ENCODE data around the gene A2M.

Gene A2M

GRCh38 chr12:9049520-9050133 is 66.1 kb downstream of the A2M start:
- in situ Hi-C loops (cut with MboI; ENCODE audit: low sequenced_read_pairs): loop anchor here (25.0 kb wide), 1 partner anchor 362 kb away; the partner anchor contains the start of gene RIMKLB

GRCh38 chr12:9048930-9049329 is 66.8 kb downstream of the A2M start:
- in situ Hi-C loops (cut with MboI; ENCODE audit: low sequenced_read_pairs): loop anchor here (25.0 kb wide), 1 partner anchor 362 kb away; the partner anchor contains the start of gene RIMKLB

- in situ Hi-C loops (cut with MboI; ENCODE audit: low sequenced_read_pairs): loop anchor here (25.0 kb wide), 1 partner anchor 360 kb away; the partner anchor contains the start of gene RIMKLB
These were observed 68.6 kb downstream of the A2M start for GRCh38 chr12:9047105-9047504.

GRCh38 chr12:9043766-9044165 is 72.0 kb downstream of the A2M start:
- in situ Hi-C loops (cut with MboI; ENCODE audit: low sequenced_read_pairs): loop anchor here (25.0 kb wide), 1 partner anchor 356 kb away; the partner anchor contains the start of gene RIMKLB

- in situ Hi-C loops (cut with MboI; ENCODE audit: low sequenced_read_pairs): loop anchor here (25.0 kb wide), 1 partner anchor 354 kb away; the partner anchor contains the start of gene RIMKLB
These were observed 74.4 kb downstream of the A2M start for GRCh38 chr12:9041321-9041720.

- in situ Hi-C loops (cut with MboI; ENCODE audit: low sequenced_read_pairs): loop anchor here (25.0 kb wide), 1 partner anchor 353 kb away; the partner anchor contains the start of gene RIMKLB
These were observed 75.1 kb downstream of the A2M start for GRCh38 chr12:9040484-9041186.

GRCh38 chr12:9039397-9039977 is 76.2 kb downstream of the A2M start:
- in situ Hi-C loops (cut with MboI; ENCODE audit: low sequenced_read_pairs): loop anchor here (25.0 kb wide), 1 partner anchor 352 kb away; the partner anchor contains the start of gene RIMKLB

GRCh38 chr12:9037431-9037830 is 78.3 kb downstream of the A2M start:
- in situ Hi-C loops (cut with MboI; ENCODE audit: low sequenced_read_pairs): loop anchor here (25.0 kb wide), 1 partner anchor 350 kb away; the partner anchor contains the start of gene RIMKLB

- in situ Hi-C loops (cut with MboI; ENCODE audit: low sequenced_read_pairs): loop anchor here (25.0 kb wide), 1 partner anchor 349 kb away; the partner anchor contains the start of gene RIMKLB
These were observed 79.5 kb downstream of the A2M start for GRCh38 chr12:9036227-9036626.

- in situ Hi-C loops (cut with MboI; ENCODE audit: low sequenced_read_pairs): loop anchor here (25.0 kb wide), 1 partner anchor 347 kb away; the partner anchor contains the start of gene RIMKLB
These were observed 81.6 kb downstream of the A2M start for GRCh38 chr12:9034095-9034494.

GRCh38 chr12:9033265-9033887 is 82.3 kb downstream of the A2M start:
- in situ Hi-C loops (cut with MboI; ENCODE audit: low sequenced_read_pairs): loop anchor here (25.0 kb wide), 1 partner anchor 346 kb away; the partner anchor contains the start of gene RIMKLB

- in situ Hi-C loops (cut with MboI; ENCODE audit: low sequenced_read_pairs): loop anchor here (25.0 kb wide), 1 partner anchor 345 kb away; the partner anchor contains the start of gene RIMKLB
These were observed 83.3 kb downstream of the A2M start for GRCh38 chr12:9032202-9032964.

GRCh38 chr12:9030776-9031175 is 84.9 kb downstream of the A2M start:
- in situ Hi-C loops (cut with MboI; ENCODE audit: low sequenced_read_pairs): loop anchor here (25.0 kb wide), 1 partner anchor 343 kb away; the partner anchor contains the start of gene RIMKLB

GRCh38 chr12:9027161-9028059 is 88.3 kb downstream of the A2M start:
- in situ Hi-C loops (cut with MboI; ENCODE audit: low sequenced_read_pairs): loop anchor here (25.0 kb wide), 1 partner anchor 340 kb away; the partner anchor contains the start of gene RIMKLB

- in situ Hi-C loops (cut with MboI; ENCODE audit: low sequenced_read_pairs): no loop called here
These were observed 91.2 kb downstream of the A2M start for GRCh38 chr12:9024512-9024911.

- in situ Hi-C loops (cut with MboI; ENCODE audit: low sequenced_read_pairs): no loop called here
These were observed 93.1 kb downstream of the A2M start for GRCh38 chr12:9022592-9022991.
